HG02571 (cell line): ENCODE results near the gene RNF126.
"Not testable (repeated sequence)": the region's sequence is repeated elsewhere in the genome, so short reads cannot be mapped to it uniquely, and the experiment has no call there.

Experiments
- ATAC-seq: cut with Tn5 transposase; IDR thresholded peaks from one replicate; pipeline ENCODE4 v1.9.1; 2021; ENCODE audit warnings: mild to moderate bottlenecking, moderate library complexity; ENCODE audit not compliant: unreplicated experiment

The RNF126 gene

DNA sequence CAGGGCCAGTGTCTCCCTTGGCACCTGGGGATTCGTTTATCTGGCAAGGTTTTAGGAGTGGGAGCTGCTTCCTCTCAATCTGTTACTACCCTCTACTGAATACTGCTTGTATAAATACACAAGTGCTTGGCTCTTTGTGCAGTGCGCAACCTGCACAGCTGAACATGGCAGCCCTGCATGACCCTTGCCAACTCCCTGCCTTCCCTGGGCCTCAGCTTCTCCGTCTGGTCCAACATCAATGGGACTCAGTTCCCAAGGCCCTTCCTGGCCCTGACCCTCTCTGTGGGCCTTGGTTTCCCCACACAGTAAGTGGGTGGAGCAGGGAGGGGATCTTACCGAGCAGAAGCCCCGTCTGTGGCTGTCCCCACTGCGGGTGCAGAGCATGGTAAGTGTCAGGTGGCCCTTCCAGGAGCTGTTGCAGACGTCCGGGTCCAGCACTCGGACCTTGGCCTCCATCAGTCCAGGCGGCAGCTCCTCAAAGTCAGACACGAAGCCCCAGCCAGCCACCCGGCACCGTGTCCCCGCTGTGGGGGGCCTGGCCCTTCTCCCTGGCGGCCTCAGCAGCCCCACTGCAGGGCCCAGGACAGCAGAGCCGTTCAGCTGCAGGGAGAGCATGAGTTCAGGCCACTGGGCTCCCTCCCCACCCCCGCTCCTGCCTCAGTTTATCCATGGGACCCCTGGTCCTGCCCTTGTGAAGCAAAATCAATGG is 23.7 kb upstream of the RNF126 start:
- ATAC-seq = no peak

DNA sequence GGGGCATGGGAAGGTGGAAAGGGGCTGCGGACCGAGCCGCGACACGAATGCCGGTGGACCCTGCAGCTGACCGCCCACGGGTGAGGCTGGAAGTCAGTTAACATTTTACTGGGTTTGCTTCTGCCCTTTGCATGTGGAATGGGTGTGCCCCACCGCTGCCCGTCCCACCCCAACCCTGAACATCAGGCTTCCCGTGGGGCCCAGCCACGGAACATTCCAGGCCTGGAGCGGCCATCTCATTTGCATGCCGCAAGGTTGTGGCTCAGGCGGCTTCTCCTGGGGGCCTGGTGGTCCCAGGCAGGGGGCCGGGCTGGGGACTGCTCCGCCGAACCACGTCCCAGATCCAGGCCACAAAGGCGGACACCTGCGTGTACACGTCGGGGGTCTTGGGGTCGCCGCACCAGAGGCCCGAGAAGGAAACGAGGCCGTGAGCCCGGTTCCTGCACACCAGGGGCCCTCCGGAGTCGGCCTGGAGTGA is 22.5 kb upstream of the RNF126 start:
- ATAC-seq = no peak

DNA sequence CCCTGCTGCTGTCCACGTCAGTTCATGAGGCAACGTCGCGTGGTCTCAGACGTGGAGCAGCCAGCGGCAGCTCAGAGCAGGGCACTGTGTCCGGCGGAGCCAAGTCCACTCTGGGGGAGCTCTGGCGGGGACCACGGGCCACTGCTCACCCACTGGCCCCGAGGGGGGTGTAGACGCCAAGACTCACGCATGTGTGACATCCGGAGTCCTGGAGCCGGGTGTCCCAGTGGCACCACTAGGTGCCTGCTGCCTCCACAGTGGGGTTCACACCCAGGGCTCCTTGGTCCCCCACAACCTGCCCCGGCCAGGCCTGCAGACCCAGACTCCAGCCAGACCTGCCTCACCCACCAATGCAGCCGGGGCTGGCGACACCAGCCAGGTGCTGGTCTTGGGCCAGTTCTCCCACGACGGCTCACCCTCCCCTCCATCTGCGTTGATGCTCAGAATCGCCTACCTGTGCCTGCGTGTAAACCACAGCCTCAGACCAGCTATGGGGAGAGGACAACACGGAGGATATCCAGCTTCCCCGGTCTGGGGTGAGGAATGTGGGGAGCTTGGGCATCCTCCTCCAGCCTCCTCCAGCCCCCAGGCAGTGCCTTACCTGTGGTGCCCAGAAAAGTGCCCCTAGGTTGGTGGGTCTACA is 19.8 kb upstream of the RNF126 start:
- no peak for ATAC-seq

DNA sequence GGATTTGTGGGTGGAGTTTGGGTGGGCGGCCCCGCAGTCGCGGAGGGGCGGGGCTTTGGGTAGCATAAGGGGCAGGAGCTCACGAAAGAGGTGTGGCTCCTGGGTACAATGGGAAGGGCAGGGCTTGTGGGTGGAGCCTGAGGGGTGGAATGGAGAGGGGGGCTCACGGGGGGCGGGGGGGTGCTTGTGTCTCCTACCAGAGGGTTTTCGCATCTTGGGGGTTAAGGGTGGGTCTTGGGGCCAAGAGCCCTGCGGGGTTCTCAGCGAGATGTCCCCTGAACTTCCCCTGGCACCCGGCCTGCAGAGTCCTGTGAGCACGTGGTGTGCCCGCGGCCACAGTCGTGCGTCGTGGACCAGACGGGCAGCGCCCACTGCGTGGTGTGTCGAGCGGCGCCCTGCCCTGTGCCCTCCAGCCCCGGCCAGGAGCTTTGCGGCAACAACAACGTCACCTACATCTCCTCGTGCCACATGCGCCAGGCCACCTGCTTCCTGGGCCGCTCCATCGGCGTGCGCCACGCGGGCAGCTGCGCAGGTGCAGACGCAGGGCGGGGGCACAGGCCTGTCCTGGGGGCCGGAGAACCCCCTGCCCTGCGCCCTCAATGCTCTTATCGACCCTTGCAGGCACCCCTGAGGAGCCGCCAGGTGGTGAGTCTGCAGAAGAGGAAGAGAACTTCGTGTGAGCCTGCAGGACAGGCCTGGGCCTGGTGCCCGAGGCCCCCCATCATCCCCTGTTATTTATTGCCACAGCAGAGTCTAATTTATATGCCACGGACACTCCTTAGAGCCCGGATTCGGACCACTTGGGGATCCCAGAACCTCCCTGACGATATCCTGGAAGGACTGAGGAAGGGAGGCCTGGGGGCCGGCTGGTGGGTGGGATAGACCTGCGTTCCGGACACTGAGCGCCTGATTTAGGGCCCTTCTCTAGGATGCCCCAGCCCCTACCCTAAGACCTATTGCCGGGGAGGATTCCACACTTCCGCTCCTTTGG is 18.3 kb upstream of the RNF126 start:
- no peak for ATAC-seq

DNA sequence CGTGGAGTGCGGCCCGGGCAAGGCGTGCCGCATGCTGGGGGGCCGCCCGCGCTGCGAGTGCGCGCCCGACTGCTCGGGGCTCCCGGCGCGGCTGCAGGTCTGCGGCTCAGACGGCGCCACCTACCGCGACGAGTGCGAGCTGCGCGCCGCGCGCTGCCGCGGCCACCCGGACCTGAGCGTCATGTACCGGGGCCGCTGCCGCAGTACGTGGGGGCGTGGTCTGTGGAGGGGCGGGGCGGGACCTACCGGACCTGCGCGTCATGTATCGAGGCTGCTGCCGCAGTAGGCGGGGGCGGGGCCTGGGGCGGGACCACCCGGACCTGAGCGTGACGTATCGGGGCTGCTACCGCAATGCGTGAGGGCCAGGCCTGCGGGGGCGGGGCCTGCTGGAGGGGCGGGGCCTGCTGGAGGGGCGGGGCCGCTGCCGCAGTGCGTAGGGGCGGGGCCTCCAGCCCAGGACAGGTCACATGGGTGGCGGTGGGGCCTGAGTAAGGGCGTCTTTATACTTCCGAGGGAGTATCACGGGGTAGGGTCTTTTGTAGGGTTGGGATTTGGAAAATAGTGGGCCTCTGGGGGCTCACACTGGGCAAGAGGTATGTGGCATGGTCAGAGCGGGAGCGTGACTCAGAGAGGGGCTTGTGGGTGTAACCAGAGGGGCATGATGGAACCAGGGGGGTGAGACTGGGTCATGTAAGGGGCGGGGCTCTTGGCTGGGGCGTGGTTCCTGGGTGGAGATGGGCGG is 17.4 kb upstream of the RNF126 start:
- ATAC-seq = peak; percentile 67

DNA sequence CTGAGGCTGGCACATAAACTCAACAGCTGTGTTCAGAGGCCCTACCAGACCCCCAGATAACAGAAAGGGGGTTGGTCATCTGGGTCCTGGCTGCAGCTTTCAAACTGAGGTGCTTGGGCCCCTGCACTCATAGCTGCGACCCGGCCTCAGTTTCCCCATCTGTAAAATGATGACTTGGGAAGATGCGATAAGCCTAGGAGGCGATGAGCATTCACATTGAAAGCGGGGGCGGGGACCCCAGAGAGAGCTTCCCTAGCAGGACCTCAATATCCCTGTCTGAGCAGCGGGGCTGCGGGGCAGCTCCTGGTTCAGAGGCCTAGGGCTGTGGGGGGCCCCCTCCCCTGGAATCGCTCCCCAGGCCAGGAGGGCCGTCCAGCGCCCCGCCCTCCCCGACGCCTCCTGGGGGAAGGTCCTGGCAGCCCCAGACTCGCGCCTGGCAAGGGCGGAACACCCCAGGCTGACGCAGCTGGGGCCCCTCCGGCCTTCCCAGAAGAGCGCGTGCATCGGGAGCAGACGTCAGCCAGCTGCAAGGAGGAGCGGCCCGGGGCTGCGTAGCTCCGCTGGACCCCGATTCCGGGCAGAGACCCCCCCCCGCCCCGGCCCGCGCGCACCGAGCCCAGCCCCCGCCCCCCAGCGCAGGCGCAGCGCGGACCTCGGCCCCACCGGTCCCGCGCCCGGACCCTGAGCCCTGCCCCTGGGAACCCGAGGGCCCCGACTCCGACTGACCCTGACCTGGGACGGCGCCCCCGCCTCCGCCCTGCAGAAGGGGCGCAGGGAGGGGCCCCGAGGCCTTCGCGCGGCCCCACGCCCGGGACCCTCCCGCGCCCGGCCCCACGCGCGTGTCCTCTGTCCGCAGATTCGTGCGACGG is 16.6 kb upstream of the RNF126 start:
- ATAC-seq = peak; percentile 2

DNA sequence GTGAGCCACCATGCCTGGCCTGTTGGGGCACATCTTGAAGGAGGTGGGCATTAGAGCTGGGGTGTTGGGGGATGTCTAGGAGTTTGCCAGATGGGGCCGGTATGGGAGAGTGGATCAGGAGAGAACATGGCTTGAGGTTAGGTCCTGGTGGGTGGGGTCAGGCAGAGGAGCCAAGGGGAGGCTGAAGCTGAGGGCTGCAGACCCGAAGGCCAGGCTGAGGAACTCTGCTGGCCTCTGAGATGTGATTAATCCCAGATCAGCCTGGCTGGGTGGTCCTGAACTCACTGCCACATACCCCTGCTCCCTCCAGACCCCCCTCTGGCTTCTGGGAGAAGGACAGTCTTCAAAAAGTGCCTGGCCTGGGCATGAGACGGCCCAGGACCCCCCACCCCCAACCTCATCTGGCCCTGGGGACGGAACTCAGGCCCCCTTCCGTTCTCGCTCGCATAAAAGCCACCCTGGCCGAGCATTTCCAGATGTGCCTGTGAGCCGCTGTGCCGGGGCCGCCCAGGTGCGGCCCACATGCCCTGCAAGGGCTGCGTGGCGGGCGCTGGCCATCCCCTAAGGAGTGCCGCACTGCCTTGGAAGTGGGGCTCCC is 15.9 kb upstream of the RNF126 start:
- no peak for ATAC-seq

DNA sequence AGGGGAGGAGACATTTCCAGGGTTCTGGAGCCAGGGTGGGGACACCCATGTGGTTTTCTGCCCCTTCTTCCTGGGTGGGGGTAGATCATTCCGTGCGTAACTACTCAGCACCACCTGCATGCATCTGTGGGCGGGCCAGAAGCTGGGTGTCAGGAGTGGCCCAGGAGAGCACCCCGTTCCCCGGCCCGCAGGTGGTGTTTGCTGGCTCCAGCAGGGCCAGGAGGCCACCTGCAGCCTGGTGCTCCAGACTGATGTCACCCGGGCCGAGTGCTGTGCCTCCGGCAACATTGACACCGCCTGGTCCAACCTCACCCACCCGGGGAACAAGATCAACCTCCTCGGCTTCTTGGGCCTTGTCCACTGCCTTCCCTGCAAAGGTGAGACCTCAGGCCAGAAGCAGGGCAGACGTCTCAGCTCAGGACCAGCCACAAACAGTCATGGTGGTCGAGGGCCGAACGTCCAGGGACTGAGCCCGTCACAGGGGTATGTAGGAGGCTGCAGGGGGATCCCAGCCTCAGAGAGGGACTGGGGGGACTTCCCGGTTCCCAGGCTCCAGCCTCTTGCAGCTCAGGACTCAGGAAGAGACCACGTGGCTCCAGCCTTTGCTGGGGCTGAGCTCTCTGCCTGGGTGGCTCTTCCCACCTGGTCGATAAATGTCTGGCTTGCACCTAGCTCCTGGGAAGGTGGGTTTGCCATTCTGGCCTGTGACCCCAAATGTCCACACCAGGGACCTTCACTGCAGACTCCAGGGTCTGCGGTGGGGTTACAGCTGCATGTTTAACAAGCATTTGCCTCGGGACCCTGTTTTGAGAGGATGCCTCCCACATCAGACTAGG is 14.8 kb upstream of the RNF126 start:
- ATAC-seq = no peak

DNA sequence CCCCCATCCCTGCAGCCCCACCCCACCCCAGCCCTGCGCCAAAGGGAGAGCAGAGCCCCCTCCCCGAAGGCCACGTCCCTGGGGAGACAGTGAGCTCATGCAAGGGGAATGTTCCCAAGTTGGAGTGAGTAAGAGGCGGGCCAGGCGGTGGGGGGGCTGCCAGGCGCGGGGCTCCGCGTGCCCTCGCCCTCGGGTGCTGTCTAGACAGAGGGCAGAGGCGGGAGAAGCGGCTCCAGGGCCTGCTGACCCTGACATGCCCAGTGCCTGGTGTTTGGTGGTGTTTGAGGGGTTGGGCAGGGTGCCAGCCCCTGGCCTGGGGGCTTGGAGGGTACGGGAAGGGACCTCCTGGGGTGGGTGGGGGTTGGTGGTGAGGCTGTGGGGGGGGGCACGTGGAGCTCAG is 14.2 kb upstream of the RNF126 start:
- no peak for ATAC-seq

DNA sequence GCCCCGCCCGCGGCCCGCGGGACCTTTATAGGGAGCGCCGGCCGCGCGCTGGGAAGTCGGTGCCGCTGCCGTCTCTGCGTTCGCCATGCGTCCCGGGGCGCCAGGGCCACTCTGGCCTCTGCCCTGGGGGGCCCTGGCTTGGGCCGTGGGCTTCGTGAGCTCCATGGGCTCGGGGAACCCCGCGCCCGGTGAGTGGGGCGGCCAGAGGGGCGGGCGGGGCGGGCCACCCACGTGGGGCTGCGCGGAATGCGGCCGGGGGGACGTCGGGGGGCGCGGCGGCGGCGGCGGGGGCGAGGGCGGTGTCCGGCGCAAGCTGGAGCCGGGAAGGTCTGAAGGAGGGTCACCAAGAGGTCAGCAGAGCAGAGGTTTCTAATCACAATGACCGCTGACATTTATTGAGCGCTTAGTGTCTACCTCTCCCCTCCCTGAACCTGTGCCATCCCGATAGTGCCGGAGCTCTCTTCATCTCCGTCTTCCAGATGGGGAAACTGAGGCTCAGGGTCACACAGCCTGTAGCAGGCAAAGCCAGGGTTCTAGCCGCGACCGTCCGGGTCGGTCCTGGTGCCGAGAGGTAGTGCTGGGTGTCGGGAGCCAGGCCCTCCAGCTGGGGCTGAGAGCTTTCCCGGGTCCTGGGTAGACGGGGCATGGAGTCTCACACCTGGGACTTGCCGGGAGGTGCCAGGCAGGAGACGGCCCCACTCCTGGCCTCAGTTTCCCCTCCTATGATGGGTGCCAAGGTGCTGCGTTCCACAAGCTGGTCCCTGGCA is 13.5 kb upstream of the RNF126 start, which contains the start of gene FSTL3:
FSTL3 (plus strand) TSS at position 54 of the 767 bp plus-strand sequence; CDS start at position 86, 32 bp downstream.
- no peak for ATAC-seq

DNA sequence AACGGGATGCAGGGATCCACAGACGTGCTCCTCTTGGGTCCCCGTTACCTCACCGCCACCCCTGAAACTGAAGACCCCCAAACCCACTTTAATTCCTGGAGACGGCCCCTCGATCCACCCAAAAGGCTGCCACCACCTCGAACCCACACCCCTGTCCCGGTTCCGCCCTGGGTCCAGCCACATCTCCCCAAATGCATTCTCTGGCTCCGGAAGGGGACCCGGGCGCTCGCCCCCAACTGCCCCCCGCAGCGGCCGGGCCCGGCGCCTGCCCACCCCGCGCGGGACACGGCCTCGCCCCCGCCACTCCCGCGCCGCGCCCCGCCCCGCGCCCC is 13.0 kb upstream of the RNF126 start:
- no peak for ATAC-seq

DNA sequence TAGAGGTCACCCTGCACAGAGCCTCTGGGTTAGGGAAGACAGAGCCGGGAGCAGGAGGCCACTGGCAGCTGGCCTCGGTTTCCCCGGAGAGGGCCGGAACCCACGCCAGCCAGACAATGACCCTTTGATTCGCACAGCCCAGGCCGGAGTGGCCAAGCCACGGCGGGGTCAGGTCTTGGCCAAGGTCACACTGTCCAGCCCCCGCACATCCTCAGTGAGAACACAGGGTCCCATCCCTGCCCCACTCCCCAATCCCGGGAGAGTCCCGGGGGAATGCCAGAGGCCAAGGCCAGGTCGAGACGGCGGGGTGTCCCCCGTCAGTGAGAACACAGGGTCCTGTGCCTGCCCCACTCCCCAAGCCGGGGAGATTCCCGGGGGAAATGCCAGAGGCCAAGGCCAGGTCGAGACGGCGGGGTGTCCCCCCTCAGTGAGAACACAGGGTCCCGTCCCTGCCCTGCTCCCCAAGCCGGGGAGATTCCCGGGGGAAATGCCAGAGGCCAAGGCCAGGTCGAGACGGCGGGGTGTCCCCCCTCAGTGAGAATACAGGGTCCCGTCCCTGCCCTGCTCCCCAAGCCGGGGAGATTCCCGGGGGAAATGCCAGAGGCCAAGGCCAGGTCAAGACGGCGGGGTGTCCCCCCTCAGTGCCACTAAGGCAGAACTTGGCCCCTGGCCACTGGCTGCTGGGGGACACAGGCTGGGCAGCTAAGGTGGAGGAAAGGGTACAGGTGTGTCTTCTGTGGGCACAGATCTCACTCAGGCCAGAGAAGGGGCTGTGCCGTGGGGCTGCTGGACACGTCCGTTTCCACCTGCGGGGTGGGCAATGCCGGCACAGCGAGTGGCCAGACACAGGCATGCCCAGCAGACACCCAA is 11.5 kb upstream of the RNF126 start:
- ATAC-seq = no peak

DNA sequence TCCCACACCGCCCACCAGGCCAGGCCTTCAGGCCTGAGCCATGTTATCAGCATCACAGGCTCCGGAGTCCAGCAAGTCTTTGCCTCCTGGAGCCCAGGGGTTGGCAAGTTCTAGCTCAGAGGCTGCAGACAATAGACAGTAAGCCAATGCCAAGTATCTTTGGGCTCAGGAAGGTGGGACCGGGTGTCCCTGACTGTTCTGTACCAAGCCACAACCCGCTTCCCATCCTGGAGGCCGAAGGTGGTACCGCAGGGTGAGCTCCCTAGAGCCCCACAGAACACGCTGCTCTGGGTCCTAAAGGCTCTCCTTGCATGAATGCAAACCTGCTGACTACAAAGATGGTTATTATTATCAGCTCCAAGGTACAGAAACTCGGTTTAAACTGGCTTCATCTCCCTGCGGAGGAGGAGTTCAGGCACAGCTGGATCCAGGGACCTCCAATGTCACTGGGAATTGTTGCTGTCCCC is 7.6 kb upstream of the RNF126 start:
- ATAC-seq = no peak

DNA sequence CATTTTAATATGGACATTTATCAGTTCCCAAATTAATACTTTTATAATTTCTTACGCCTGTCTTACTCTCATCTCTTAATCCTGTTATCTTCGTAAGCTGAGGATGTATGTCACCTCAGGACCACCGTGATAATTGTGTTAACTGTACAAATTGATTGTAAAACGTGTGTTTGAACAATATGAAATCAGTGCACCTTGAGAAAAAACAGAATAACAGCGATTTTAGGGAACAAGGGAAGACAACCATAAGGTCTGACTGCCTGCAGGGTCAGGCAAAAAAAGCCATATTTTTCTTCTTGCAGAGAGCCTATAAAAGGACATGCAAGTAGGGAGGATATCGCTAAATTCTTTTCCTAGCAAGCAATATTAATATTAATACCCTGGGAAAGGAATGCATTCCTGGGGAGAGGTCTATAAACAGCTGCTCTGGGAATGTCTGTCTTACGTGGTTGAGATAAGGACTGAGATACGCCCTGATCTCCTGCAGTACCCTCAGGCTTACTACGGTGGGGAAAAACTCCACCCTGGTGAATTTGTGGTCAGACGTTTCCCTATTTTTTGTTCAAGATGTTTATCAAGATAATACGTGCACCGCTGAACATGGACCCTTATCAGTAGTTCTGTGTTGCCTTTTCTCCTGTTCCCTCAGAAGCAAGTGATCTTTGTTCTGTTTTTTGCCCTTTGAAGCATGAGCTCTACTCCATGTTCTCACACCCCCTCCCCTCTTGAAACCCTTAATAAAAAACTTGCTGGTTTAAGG is 5.8 kb upstream of the RNF126 start:
- ATAC-seq = not testable (repeated sequence)

DNA sequence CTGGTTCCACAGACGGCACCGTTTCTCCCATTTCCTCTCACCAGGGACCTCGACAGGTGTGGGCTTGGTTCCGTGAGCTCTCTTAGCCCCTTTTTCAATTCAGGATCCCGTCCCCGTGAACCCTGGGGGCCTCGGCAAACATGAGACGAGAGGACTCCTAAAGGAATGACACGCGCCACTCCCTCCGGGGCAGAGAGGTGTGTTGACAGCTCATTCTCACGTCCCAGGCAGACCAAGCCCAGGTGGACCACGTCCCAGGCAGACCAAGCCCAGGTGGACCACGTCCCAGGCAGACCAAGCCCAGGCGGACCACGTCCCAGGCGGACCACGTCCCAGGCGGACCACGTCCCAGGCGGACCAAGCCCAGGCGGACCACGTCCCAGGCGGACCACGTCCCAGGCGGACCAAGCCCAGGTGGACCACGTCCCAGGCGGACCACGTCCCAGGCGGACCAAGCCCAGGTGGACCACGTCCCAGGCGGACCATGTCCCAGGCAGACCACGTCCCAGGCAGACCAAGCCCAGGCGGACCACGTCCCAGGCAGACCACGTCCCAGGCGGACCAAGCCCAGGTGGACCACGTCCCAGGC is 4.1 kb upstream of the RNF126 start:
- ATAC-seq = not testable (repeated sequence)
